Thoracic aorta (tissue), 2 donors: ENCODE measurements around the gene MINDY4B. TPM values are rescaled to one million over a fixed set of nuclear protein-coding genes. Genes with fewer than 3 reads are reported as not detected.

Source experiments
- ATAC-seq: fragments of 150-250 bp; one replicate; pipeline ENCODE4 v1.8.0; 2017; ENCODE audit warnings: low read depth; ENCODE audit not compliant: insufficient number of reproducible peaks, low FRiP score
- DNase-seq: peaks from one replicate; pipeline ENCODE4 v3.0.0-alpha.2; 2020; ENCODE audit warnings: low spot score
- H3K27ac ChIP-seq, 2 donors: fragments of 200-600 bp; sonication (generic); 1 replicate in 1 of 2; 2 replicates in 1 of 2; pipeline ENCODE4 v1.5.1; 2016; ENCODE audit warnings: mild to moderate bottlenecking in 2 of 2, moderate library complexity in 2 of 2
- H3K27me3 ChIP-seq: fragments of 200-600 bp; sonication (generic); replicated peaks from 2 replicates; pipeline ENCODE4 v1.6.0; 2016; ENCODE audit warnings: mild to moderate bottlenecking; ENCODE audit not compliant: insufficient read depth
- H3K36me3 ChIP-seq: fragments of 200-600 bp; sonication (generic); one replicate; pipeline ENCODE4 v1.5.1; 2016
- H3K4me1 ChIP-seq, 2 donors: fragments of 200-600 bp; sonication (generic); 1 replicate in 1 of 2; 2 replicates in 1 of 2; pipeline versions ENCODE4 v1.5.1 to v1.6.0; 2016; ENCODE audit warnings: low read depth in 2 of 2, mild to moderate bottlenecking in 1 of 2; ENCODE audit not compliant: control insufficient read depth in 1 of 2
- H3K4me3 ChIP-seq: fragments of 200-600 bp; sonication (generic); 2 replicates; pipeline ENCODE4 v1.5.1; 2016; ENCODE audit warnings: mild to moderate bottlenecking
- H3K9me3 ChIP-seq: fragments of 200-600 bp; sonication (generic); 2 replicates; pipeline ENCODE4 v1.5.1; 2016
- CTCF ChIP-seq: fragments of 200-600 bp; sonication (generic); IDR thresholded peaks from one replicate; pipeline ENCODE4 v1.5.1; 2019; ENCODE audit warnings: antibody characterized with exemption
- total RNA-seq, 2 donors: library from RNA; depleted of rRNA; stranded (reverse); fragments of >200 nt; gene quantifications; one replicate each; pipeline versions ENCODE4 v1.1.0 to v1.2.3, GENCODE V29; 2016

MINDY4B gene
- total RNA-seq, 2 donors from 2014 or later, result not detected

GRCh38 chr3:150913133-150913922 is 8.1 kb upstream of the MINDY4B start:
- ATAC-seq (no peak), DNase-seq (no peak)
- Histone ChIP-seq H3K9me3 (no peaks in the 10 kb centered on the region), H3K4me1 (no peaks in the 10 kb centered on the region), H3K4me3 (no peak overlapping the region), H3K36me3 (no peaks in the 10 kb centered on the region), H3K27ac (no peak overlapping the region), H3K27me3 (no peaks in the 10 kb centered on the region)
- no peak for TF ChIP-seq CTCF

- DNase-seq, result no peak
- no peaks in the 10 kb centered on the region for H3K27me3 ChIP-seq
- TF ChIP-seq CTCF, result no peak
- H3K36me3 ChIP-seq, result no peaks in the 10 kb centered on the region
- no peak overlapping the region for H3K4me3 ChIP-seq
- no peak overlapping the region for H3K27ac ChIP-seq
- H3K9me3 ChIP-seq, result no peaks in the 10 kb centered on the region
- no peaks in the 10 kb centered on the region for H3K4me1 ChIP-seq
- no peak for ATAC-seq
Measured at GRCh38 chr3:150912501-150912900, 7.3 kb upstream of the MINDY4B start.

GRCh38 chr3:150911771-150912170 is 6.5 kb upstream of the MINDY4B start:
- no peaks in the 10 kb centered on the region for H3K4me1 ChIP-seq
- DNase-seq (no peak), ATAC-seq (no peak)
- H3K4me3 ChIP-seq, result no peak overlapping the region
- no peaks in the 10 kb centered on the region for H3K36me3 ChIP-seq
- TF ChIP-seq CTCF, result no peak
- no peaks in the 10 kb centered on the region for H3K9me3 ChIP-seq
- H3K27me3 ChIP-seq, result no peaks in the 10 kb centered on the region
- H3K27ac ChIP-seq, result no peak overlapping the region

- Histone ChIP-seq H3K27me3 (no peaks in the 10 kb centered on the region), H3K36me3 (no peaks in the 10 kb centered on the region), H3K9me3 (no peaks in the 10 kb centered on the region), H3K4me3 (no peak overlapping the region), H3K4me1 (no peaks in the 10 kb centered on the region), H3K27ac (no peak overlapping the region)
- TF ChIP-seq CTCF, result no peak
- ATAC-seq (no peak), DNase-seq (no peak)
Measured at GRCh38 chr3:150906461-150906860, 1.2 kb upstream of the MINDY4B start.

- Histone ChIP-seq H3K4me3 (no peak overlapping the region), H3K4me1 (no peaks in the 10 kb centered on the region), H3K36me3 (no peaks in the 10 kb centered on the region), H3K27ac (no peak overlapping the region), H3K9me3 (no peaks in the 10 kb centered on the region), H3K27me3 (no peaks in the 10 kb centered on the region)
- ATAC-seq (no peak), DNase-seq (no peak)
- TF ChIP-seq CTCF, result no peak
Measured at GRCh38 chr3:150905746-150906145, 507 bp upstream of the MINDY4B start.
